COR-L47 (cell line): ENCODE data around the gene GABRB1.
"Not testable (repeated sequence)": the region's sequence is repeated elsewhere in the genome, so short reads cannot be mapped to it uniquely, and the experiment has no call there.

ENCODE experiments used
- DNase-seq: peaks from one replicate; lab custom pipeline; 2025; lab: John Stamatoyannopoulos, UW

GABRB1 gene

DNA sequence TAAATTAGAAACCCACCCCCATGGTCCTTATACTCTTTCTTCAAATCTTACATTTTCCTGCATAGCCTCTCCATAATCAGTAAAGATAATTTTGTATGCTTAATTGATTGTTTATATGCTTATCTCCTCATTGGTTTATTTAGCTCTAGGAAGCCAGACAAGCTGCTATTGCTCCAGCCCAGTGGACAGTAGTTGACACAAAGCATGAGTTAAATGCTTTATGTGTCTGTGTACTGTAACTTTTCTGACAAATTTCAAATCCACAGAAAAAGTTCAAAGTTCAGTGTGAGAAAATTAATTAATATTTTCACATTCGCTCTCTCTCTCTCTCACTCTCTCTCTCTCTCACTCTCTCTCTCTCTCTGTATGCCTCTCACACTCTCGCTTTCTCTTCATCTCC lies 181.7 kb downstream of the GABRB1 start:
- no peak for DNase-seq

DNA sequence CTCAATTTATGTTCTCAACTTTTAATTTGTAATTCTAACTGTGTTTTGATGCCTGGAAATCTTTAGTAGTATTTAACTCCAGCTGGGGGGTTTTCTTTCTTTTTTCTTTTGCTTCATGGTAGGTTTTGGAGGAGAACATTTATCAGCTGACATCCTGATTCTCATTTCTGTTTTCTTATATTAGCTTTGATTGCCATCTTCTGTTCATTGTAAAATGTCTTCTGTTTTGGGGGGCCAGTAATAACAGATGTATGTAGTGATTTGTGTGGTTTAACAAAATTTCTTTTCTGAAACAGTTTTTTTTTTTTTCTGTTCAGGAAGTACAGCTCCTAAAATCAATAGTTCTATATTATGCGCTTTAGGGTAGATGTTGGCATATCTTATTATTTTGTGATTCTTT lies 182.2 kb downstream of the GABRB1 start:
- DNase-seq, result no peak

DNA sequence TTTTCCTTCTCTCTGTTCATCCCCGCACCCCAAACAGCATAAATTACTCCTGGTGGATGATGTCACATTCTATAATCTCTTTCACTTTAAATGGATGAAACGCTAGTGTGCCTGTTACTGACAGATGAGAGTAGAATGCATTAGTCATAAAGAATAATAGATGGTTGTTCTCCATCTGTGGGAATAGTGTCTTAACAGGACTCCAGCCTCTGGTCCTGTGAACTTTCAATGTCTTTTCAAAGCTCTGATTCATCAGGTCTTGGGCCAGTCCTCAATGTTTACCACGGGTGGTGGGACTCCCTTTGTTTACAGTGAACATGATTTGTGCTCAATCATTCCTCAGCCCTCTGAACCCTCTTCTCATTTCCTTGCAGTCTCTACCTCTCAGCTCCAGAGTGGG lies 182.6 kb downstream of the GABRB1 start:
- no peak for DNase-seq

DNA sequence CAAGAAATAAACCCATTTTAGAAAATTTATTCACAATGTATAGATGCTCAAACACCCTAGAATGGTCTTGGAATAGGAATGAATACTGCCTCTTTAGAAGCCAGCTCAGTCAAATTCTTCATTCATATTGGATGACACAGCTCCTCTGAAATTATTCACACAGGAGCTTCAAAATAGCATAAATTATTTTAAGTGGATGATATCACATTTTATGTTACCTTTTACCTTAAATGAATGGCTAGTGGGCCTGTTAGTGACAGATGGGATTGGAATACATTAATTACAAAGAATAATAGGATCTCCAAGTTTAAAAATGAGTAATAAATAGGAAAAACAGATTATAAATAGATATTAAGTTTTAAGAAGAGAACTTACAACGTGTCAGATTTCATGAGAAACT lies 184.4 kb downstream of the GABRB1 start:
- no peak for DNase-seq

DNA sequence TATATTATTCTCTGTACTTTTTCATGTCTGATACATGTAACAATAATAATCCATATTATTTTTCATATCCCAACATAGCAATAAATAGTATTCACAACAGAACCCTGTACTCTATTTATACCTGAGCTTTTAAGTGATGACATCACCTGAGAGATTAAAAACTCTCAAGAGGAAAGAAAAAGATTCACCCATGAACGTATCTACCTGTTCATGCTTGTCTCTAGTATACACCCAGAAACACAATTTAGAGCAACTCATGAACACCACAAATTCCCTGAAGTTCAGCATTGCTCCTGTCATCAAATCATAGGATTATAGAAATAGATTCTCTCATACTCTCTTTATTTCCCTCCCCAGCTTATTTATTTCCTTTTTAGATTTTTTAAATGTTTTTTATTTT lies 185.9 kb downstream of the GABRB1 start:
- no peak for DNase-seq

DNA sequence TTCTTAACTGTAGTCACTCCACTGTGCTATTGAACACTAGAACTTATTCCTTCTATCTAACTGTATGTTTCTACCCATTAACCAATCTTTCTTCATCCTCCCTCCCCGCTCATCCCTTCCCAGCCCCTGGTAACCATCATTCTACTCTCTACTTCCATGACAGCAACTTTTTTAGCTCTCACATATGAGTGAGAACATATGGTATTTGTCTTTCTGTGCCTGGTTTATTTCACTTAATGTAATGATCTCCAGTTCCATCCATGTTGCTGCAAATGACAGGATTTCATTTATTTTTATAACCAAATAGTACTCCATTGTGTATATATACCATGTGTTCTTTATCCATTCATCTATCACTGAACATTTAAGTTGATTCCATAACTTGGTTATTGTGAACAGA lies 186.5 kb downstream of the GABRB1 start:
- no peak for DNase-seq

DNA sequence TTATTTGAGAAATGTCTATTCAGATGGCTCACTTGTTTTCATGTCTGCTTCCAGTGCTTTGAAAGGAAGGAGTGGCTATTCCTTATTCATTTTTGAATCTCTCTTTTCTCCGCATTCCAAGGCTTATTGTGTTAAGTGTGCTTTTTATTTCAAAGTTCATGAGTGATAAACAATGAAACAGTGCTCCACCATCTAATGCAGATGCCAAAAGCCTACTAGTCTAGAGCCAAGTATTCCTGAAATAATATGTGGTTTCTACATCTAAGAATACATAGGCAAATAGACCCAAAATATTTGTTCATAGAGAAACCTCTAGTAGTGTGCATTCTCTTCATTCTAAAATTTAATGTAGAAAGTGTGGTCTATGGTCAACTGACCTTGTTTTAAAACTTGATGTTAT lies 187.3 kb downstream of the GABRB1 start:
- DNase-seq, result no peak

DNA sequence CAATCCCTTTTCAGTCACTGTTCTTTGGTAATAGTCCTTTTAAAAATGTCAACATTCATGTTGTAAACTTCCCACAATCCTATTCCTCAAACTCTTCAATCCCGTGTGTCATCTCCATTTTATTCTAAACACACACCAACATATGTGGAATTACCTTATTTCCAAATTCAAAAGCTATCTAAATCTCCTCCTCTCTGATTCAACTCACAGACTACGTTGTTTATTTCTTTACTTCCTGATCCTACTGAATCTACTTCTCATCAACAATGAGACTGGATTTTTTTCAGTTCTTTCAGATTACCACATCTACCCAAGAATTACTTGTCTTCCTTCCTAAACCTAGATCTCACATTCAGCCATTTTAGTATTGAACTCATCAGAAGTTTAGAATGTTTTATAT lies 188.2 kb downstream of the GABRB1 start:
- no peak for DNase-seq

DNA sequence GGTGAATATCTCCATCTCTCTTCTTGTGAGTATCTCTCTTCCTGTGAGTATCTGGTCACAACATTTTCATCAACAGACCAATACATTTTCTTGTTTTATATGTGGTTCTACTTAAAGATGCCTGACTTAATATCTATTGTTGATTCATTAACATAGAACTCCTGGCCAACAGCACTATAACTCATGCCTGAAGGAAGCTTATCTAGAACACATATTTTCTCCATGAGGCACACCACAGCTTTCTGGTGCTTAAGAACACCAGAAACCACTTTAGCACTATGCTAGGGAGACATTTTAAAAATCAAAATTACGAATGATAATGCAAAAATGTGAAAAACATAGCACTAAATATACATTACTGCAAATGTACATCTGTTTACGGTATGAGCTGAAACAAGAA lies 190.4 kb downstream of the GABRB1 start:
- DNase-seq, result no peak

DNA sequence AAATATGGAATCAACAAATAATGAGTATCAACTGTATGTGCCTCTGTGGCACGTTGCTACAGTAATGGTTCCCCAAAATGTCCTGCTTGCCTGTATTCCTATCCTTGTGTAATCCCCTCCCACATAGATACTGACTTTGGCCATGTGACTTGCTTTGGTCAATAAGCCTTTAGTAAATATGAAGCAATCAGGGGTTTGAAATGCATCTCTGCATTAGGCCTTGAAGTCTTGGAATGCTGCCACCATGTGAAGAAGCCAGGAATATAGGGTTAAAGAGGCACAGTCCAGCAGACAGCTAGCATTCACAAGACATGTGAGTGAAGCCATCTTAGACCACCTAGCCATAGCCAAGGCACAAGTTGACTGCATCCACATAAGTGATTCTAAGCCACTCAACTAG lies 190.9 kb downstream of the GABRB1 start:
- no peak for DNase-seq

DNA sequence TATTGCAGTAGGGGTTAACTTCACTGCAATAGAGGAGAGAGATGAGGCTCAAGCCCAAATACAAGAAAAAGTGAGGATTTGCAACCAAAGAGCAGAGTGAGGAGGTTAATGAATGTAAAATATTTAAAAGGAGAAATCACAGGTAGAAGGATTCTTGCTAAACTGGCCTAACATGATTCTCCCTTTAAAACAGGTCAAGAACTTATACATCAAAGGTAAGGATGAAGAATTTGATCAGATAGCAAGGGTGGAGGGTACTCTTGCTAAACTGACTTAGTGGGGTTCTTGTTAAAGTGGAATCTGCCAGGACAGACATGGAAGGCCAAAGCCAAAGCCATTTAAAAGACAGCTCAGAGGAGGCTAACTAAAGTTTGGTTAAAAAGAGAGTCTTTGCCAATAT lies 193.0 kb downstream of the GABRB1 start:
- DNase-seq, result no peak

DNA sequence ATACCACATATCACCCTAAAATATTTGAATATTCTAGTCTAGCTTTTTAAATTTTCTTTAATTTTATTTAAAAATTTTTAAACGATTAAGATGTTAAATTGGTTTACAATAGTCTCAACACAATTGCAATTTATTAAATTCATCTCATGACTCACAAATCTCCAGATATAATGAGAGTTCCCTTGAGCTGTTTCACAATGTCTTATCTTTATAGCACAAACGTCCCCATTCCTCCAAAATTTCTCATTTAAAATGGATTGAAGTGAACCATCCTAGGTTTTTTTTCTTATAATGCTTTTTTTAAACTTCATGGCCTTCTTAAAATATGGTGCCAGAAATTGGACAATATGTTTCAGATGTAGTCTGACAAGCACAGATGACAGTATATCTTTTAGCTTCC lies 204.4 kb downstream of the GABRB1 start:
- DNase-seq, result no peak

DNA sequence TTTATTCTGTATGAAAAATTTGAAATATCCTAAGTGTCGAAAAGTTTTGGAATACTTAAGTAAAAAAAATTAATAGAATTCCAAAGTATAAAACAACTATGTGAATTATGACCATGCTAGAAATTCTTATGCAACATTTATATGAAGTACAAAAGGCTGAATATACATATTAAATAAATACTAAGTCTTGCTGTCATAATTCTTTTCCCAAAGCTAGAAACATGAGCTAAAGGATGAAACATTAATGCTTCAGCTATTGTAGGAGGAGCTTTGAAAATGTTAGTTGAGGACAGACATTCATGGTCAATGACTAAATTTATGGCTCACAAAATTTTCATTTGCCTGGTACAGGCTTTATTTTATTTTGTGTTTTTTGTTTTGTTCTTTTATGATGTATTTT lies 207.3 kb downstream of the GABRB1 start:
- DNase-seq, result no peak

DNA sequence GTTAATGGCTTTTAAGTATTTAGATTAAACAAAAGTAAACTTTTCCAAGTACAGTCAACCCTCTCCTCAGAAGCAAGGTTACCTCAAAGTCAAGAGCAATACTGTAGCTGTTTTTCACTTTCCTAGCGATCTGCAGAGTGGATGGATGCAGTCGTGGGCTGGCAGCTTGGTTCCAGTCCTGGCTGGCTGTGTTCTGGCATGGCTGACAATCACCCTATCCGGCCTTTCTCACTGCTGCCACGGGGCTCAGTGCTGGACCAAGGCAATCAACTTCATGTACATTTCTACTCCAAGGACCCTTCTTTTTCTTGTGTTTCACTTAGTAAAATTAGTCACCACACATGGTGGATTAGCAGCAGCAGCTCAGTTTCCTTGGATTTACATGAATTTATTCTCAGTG lies 208.3 kb downstream of the GABRB1 start:
- no peak for DNase-seq

DNA sequence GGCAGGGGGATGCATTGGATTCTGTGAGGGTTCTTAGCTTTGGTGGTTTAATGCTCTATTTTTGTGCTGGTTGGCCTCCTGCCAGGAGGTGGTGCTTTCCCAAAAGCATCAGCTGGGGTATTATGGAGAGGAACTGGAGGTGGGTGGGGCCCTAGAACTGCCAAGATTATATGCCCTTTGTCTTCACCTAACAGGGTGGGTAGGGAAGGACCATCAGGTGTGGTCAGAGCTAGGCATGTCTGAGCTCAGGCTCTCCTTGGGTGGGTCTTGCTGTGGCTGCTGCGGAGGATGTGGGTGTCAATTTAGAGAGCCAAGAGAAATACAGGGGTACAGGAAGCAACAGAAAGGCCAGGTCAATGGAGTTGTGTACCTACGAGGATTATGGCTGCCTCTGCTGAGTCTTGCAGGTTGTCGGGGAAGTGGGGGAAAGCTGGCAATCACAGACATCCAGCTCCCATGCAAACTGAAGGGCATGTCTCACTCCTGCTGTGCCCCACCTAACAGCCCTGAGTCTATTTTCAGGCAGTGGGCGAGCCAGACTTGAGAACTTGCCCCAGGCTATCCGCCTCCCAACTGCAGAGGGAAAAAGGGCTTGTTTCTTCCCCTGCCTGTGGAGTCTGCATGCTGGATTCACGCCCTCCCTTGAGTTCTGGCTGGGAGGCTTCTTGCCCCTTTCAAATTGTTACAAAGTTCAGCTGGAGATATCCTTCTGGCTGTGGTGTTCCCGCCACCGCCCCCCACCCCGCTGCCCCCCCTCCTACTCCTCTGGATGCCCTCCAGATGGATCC lies 220.2 kb downstream of the GABRB1 start:
- DNase-seq, result peak; percentile 4

DNA sequence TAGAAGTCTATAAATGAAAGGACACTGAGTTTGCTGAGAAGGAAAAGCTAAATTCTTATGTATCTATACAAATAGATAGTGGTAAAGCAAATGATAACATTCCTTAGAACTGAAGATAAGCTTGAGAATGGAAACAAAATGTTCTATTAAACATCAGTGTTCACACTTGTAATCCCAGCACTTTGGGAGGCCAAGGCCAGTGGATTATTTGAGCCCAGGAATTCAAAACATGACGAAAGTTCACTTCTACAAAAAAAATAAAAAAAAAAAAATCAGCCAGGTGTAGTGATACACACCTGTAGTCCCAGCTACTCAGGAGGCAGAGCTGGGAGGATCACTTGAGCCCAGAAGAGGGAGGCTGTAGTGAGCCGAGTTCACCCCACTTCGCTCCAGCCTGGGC lies 232.4 kb downstream of the GABRB1 start:
- DNase-seq, result no peak

DNA sequence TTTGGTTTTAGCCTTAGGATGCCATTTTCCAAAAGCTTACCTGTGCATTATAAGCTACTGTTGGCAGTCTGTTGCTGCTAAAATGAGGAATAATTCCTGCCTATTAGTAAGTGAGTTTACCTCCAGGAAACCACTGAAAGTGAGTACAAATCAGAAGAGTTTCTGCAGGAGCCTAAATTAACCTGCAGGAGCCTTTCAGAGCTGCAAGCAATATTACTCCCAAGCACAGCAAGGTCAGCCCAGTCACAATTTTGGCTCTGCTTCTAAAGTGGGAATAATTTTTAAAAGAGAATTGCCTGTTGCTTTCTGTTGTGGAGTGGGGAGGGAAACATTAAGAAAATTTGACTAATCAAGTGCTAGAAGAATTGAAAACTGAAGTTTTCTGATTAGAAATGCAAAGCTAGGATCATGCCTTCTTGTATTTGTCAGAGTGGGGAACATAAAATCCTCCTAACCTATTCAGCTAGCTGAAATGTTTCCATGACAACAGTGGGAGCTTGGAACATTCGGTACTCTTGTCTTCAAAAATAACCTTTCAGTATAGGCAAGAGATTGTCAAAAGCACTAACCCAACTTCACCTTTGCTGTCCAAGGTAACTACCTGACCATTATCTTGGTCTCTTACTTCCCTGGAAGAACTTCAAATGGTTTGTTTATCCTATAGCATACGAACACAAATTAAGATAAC lies 239.0 kb downstream of the GABRB1 start:
- no peak for DNase-seq

DNA sequence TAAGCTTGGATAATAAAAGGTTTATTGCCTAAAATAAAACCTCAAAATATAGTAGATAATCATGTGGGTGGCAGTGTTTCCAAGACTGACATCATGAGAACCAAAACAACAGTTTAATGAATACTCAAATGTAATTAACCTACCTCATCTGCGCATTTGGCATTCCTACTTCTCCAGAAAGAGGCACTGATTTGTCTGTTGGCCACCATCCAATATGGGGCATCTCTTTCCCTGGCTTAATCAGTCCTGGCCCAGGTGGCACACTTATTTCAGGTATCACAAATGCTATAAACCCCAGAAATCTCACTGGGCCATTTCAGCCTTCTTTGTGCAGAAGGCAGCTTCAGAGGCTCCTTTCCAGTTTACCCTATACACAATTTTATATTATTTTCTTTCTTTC lies 239.9 kb downstream of the GABRB1 start:
- DNase-seq, result peak; percentile 43

DNA sequence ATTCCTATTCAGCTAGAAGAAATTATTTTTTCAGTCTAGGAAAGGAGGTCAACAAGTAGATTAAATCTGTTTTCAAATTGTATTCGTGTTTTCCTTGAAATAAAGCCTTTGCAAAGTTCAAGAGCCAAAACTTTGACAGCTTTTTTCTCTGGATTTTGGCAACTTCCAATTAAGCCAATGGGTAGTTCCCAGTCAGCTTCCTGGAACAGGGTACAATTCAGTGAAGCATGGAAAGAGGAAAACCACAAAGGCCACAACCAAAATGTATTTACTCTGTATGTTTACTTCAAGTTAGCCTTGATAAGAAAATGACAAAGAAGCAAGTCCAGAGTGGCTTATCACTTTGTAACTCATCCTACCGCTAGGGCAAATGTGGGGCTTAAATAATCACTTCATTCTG lies 243.5 kb downstream of the GABRB1 start:
- DNase-seq, result no peak

DNA sequence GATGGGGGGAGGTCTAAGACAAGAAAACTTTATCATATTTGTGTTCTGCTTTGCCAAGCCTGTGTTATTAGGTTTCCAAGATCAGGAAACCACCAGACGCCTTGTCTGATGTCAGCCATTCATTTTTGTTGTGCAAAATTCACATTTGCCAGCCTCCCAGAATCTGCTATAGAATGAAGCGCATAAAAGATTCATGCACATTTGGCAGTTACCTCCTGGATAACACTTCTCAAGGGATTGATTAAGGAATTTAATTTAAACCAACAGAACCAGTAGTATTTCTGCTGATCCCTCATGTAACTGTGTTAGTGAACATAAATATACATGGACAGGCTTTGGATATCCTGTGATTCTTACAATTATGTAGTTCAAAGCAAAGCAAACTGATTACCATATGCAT lies 244.2 kb downstream of the GABRB1 start:
- DNase-seq, result no peak

DNA sequence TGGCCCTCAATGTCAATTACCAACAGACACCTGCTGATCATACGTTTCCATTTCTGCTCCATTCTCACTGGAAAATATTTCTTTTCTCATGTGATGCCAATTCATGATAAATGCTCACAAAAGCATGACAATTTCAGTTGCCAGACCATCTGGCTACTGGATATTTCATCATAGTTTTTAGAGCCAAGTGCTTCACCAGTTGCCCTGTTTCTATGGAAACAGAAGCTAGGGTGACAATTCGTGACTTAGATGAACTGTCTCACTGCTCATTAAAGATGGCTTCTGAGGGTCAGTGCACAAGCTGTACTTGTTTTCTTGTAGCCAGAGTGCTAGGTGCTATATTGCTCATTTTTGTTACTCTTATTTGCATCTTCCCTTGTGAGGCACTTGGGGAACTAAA lies 247.3 kb downstream of the GABRB1 start:
- peak; percentile 38 for DNase-seq

DNA sequence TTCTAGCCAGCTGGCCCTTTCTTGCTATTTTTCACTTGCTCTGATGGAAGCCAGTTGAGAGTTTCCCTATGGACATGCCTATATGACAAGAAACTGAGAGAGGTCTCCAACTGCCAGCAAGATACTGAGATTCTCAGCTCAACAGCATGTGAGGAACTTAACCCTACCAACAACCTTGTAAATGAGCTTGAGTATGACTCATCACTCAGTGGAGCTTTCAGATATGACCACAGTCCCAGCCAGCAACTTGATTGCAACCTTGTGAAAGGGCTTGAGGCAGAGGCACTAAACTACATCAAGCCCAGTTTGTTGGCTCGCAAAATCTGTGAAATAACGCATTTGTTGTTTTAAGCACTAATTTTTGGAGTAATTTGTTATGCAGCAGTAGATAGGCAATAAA lies 256.4 kb downstream of the GABRB1 start:
- no peak for DNase-seq

DNA sequence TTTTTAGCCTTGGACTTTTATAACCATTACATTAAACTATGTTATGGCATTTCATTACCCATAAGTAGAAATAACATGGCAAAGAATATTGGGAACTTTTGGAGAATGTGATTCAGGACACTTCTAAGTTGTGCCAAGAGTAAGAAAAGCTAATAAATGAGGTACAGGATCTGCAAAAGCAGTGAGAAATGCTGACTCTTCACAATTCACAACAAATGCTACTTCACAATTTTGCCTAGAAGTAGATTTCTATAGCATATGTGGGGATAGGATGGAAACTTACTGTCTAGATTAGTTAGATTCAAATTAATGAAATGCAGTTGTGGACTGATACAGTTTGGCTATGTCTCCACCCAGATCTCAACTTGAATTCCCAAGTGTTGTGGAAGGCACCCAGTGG lies 258.4 kb downstream of the GABRB1 start:
- DNase-seq, result no peak

DNA sequence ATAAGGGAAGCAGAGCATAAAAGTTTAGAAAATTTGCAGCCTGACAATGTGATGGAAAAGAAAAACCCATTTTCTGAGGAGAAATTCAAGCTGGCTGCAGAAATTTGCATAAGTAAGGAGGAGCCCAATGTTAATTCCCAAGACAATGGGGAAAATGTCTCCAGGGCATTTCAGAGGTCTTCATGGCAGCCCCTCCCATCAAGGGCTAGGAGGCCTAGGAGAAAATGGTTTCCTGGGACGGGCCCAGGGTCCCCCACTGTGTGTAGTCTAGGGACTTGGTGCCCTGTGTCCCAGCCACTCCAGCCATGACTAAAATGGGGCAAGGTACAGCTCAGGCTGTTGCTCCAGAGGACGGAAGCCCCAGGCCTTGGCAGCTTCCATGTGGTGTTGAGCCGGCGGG lies 259.5 kb downstream of the GABRB1 start:
- not testable (repeated sequence) for DNase-seq
